Measurements from ENCODE around the gene OGDHL. TPM values are rescaled to one million over a fixed set of nuclear protein-coding genes. Genes with fewer than 3 reads are reported as not detected.
"Not testable (repeated sequence)": the region's sequence is repeated elsewhere in the genome, so short reads cannot be mapped to it uniquely, and the experiment has no call there.

Gene OGDHL
- total and polyA plus RNA-seq, 2 donors from 2014 or later, result 82.8 to 247 TPM

DNA sequence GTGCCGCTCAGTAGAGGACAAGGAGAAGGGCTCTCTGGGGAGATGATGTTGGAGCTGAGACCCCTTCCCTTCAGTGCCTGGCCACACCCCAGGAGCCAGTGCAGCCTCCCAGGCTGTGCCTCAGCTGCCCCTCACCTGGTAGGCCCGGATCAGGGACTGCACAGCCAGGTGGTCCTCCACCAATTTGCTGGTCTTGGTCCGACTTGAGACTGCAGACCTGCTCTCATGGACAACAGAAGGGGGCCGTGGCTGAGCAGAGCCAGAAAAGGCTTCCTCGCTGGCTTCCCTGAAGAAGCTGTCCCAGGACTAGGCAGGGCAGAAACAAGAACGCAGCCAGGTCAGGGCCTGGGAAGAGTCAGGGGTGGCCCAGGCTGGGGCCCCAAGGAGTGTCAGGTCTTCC lies 5.5 kb downstream of the OGDHL start:
- Histone ChIP-seq H3K4me1 (ENCODE audit: control insufficient read depth in 2 of 3, insufficient read depth in 2 of 3, low read depth in 1 of 3, low read length in 3 of 3) (peaks cover 0 to 41% (median 41%) of the 10 kb centered on the region in 3 donors), H3K9ac (ENCODE audit: low read length in 3 of 3) (no peak overlapping the region), H3K27ac (ENCODE audit: low read depth in 2 of 2, low read length in 2 of 2) (peak overlapping the region in 1 of 2 donors; percentile 58), H3K9me3 (ENCODE audit: control insufficient read depth in 2 of 3, insufficient read depth in 1 of 3, low read length in 3 of 3) (no peaks in the 10 kb centered on the region), H3K4me3 (ENCODE audit: low read length in 3 of 3) (no peak overlapping the region), H3K27me3 (ENCODE audit: control insufficient read depth, insufficient read depth, low read length) (no peaks in the 10 kb centered on the region), H3K36me3 (ENCODE audit: control insufficient read depth in 2 of 3, insufficient read depth in 3 of 3, low read length in 3 of 3) (peaks cover 0 to 41% (median 17%) of the 10 kb centered on the region in 3 donors)
- intact Hi-C loops (cut with DNase I), result no loop called here
- FAIRE-seq (no peak), DNase-seq (no peak)
- TF ChIP-seq CTCF (IDR thresholded peaks at IDR 0.05; ENCODE audit: borderline replicate concordance, extremely low read depth, insufficient read depth), result no peak

- intact Hi-C loops (cut with DNase I), result no loop called here
- TF ChIP-seq CTCF (IDR thresholded peaks at IDR 0.05; ENCODE audit: borderline replicate concordance, extremely low read depth, insufficient read depth), result no peak
- Histone ChIP-seq H3K27ac (ENCODE audit: low read depth in 2 of 2, low read length in 2 of 2) (peak overlapping the region in 1 of 2 donors; percentile 58), H3K9ac (ENCODE audit: low read length in 3 of 3) (no peak overlapping the region), H3K4me1 (ENCODE audit: control insufficient read depth in 2 of 3, insufficient read depth in 2 of 3, low read depth in 1 of 3, low read length in 3 of 3) (peaks cover 0 to 45% (median 41%) of the 10 kb centered on the region in 3 donors), H3K27me3 (ENCODE audit: control insufficient read depth, insufficient read depth, low read length) (no peaks in the 10 kb centered on the region), H3K4me3 (ENCODE audit: low read length in 3 of 3) (no peak overlapping the region), H3K9me3 (ENCODE audit: control insufficient read depth in 2 of 3, insufficient read depth in 1 of 3, low read length in 3 of 3) (no peaks in the 10 kb centered on the region), H3K36me3 (ENCODE audit: control insufficient read depth in 2 of 3, insufficient read depth in 3 of 3, low read length in 3 of 3) (peaks cover 0 to 41% (median 21%) of the 10 kb centered on the region in 3 donors)
- DNase-seq (no peak), FAIRE-seq (no peak)
Observed at GRCh38 chr10:49756031-49756430, 6.1 kb downstream of the OGDHL start.

DNA sequence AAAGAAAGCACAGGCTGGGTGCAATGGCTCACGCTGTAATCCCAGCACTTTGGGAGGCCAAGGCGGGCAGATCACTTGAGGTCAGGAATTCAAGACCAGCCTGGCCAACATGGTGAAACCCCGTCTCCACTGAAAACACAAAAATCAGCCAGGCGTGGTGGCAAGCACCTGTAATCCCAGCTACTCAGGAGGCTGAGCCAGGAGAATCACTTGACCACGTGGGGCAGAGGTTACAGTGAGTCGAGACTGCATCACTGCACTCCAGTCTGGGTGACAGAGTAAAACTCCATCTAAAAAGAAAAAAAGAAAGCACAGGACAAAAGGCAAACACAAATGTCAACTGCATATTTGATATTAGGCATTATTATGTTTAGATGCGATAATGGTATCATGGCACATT lies 7.2 kb downstream of the OGDHL start:
- FAIRE-seq, result not testable (repeated sequence)

GRCh38 chr10:49752584-49752983 lies 9.5 kb downstream of the OGDHL start:
- DNase-seq, result no peak
- Histone ChIP-seq H3K9ac (ENCODE audit: low read length in 3 of 3) (peak overlapping the region in 1 of 3 donors; percentile 17), H3K4me3 (ENCODE audit: low read length in 3 of 3) (no peak overlapping the region), H3K36me3 (ENCODE audit: control insufficient read depth in 2 of 3, insufficient read depth in 3 of 3, low read length in 3 of 3) (peaks cover 0 to 51% (median 29%) of the 10 kb centered on the region in 3 donors), H3K9me3 (ENCODE audit: control insufficient read depth in 2 of 3, insufficient read depth in 1 of 3, low read length in 3 of 3) (no peaks in the 10 kb centered on the region), H3K27ac (ENCODE audit: low read depth in 2 of 2, low read length in 2 of 2) (peak overlapping the region; percentile 64 to 73), H3K4me1 (ENCODE audit: control insufficient read depth in 2 of 3, insufficient read depth in 2 of 3, low read depth in 1 of 3, low read length in 3 of 3) (peaks cover 0 to 34% (median 16%) of the 10 kb centered on the region in 3 donors), H3K27me3 (ENCODE audit: control insufficient read depth, insufficient read depth, low read length) (no peaks in the 10 kb centered on the region)
- no peak for TF ChIP-seq CTCF (IDR thresholded peaks at IDR 0.05; ENCODE audit: borderline replicate concordance, extremely low read depth, insufficient read depth)
- no peak for FAIRE-seq
- intact Hi-C loops (cut with DNase I), result no loop called here

More for the DNA sequence above, 7.2 kb downstream of the OGDHL start:
- H3K27ac ChIP-seq (ENCODE audit: low read depth in 2 of 2, low read length in 2 of 2); H3K9me3 ChIP-seq (ENCODE audit: control insufficient read depth in 2 of 3, insufficient read depth in 1 of 3, low read length in 3 of 3); DNase-seq; H3K27me3 ChIP-seq (ENCODE audit: control insufficient read depth, insufficient read depth, low read length); H3K4me3 ChIP-seq (ENCODE audit: low read length in 3 of 3); intact Hi-C loops (cut with DNase I); H3K9ac ChIP-seq (ENCODE audit: low read length in 3 of 3): not testable (repeated sequence)
- Histone ChIP-seq H3K36me3 (ENCODE audit: control insufficient read depth in 2 of 3, insufficient read depth in 3 of 3, low read length in 3 of 3) (peaks cover 0 to 51% (median 29%) of the 10 kb centered on the region in 3 donors), H3K4me1 (ENCODE audit: control insufficient read depth in 2 of 3, insufficient read depth in 2 of 3, low read depth in 1 of 3, low read length in 3 of 3) (peaks cover 0 to 46% (median 35%) of the 10 kb centered on the region in 3 donors)

Data from kidney (tissue), 14 donors.